Gastrocnemius medialis (tissue), 4 donors: Measurements from ENCODE around the gene HEXIM2.

ENCODE experiments used
- POLR2A ChIP-seq, 2 donors: fragments of 450-650 bp; IDR thresholded peaks; one replicate each; pipeline ENCODE4 v1.6.1; 2017; ENCODE audit warnings: antibody characterized with exemption in 2 of 2, mild to moderate bottlenecking in 2 of 2, moderate library complexity in 2 of 2
- TF ChIP-seq, protein P1 (sequence below), 5 experiments: fragments of 450-650 bp in 3 of 5; fragments of 200-600 bp in 2 of 5; sonication (generic) in 2 of 5; IDR thresholded peaks in 4 of 5; conservative IDR thresholded peaks in 1 of 5; 1 replicate in 4 of 5; 2 replicates in 1 of 5; pipeline ENCODE4 v1.5.1; 2016 to 2019; ENCODE audit warnings: antibody characterized with exemption in 5 of 5, mild to moderate bottlenecking in 3 of 5, moderate library complexity in 3 of 5

DNA sequence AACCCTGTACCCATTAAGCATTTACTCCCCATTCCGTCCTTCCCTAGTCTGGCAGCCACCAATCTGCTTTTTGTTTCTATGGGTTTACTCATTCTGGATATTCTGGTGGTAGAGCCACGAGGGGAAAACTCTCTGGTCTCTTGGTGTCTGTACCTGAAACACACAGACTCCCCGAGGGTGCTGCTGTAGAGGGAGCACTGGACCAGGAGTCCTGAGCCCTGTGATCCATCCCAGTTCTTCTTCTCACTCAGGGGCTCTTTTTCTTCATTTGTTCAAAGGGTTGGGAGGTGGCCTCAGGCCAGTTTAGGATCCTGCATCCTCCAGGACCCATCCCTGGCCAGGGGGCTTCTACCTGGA, 14.1 kb downstream of the HEXIM2 start:
- TF ChIP-seq, protein P1, sequence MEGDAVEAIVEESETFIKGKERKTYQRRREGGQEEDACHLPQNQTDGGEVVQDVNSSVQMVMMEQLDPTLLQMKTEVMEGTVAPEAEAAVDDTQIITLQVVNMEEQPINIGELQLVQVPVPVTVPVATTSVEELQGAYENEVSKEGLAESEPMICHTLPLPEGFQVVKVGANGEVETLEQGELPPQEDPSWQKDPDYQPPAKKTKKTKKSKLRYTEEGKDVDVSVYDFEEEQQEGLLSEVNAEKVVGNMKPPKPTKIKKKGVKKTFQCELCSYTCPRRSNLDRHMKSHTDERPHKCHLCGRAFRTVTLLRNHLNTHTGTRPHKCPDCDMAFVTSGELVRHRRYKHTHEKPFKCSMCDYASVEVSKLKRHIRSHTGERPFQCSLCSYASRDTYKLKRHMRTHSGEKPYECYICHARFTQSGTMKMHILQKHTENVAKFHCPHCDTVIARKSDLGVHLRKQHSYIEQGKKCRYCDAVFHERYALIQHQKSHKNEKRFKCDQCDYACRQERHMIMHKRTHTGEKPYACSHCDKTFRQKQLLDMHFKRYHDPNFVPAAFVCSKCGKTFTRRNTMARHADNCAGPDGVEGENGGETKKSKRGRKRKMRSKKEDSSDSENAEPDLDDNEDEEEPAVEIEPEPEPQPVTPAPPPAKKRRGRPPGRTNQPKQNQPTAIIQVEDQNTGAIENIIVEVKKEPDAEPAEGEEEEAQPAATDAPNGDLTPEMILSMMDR (IDR thresholded peaks at IDR 0.05 in 4 of 5, conservative IDR thresholded peaks at IDR 0.05 in 1 of 5): no peak
- no peak for TF ChIP-seq POLR2A (IDR thresholded peaks at IDR 0.05)
